ENCODE data around the gene DPM3.

The DPM3 gene

GRCh38 chr1:155127967-155128754 lies 12.2 kb downstream of the DPM3 start:
- H3K27ac ChIP-seq (replicated peaks) = no peak overlapping the region
- peaks cover 29% of the 10 kb centered on the region for H3K27me3 ChIP-seq (ENCODE audit: insufficient read depth, poor library complexity, severe bottlenecking)
- TF ChIP-seq REST (IDR thresholded peaks at IDR 0.05; ENCODE audit: insufficient replicate concordance, low read depth) = no peak
- TF ChIP-seq GABPA (IDR thresholded peaks at IDR 0.05; ENCODE audit: low read depth) = no peak
- no peak for TF ChIP-seq SPI1 (IDR thresholded peaks at IDR 0.05; ENCODE audit: borderline replicate concordance, low read depth)
- TF ChIP-seq POLR2AphosphoS5 (IDR thresholded peaks at IDR 0.05; ENCODE audit: low read depth) = no peak
- no peak for TF ChIP-seq CTCF (IDR thresholded peaks at IDR 0.05; ENCODE audit: insufficient read depth, low read length)
- peak overlapping the region; percentile 6; the same call in 1 of the 2 replicates for H3K4me3 ChIP-seq (replicated peaks; ENCODE audit: insufficient read depth, low read length)
- DNase-seq (ENCODE audit: low read depth in 1 of 2, low spot score in 1 of 2) = no peak

- DNase-seq (ENCODE audit: low read depth in 1 of 2, low spot score in 1 of 2) = no peak
- H3K27me3 ChIP-seq (ENCODE audit: insufficient read depth, poor library complexity, severe bottlenecking) = peaks cover 31% of the 10 kb centered on the region
- no peak for TF ChIP-seq GABPA (IDR thresholded peaks at IDR 0.05; ENCODE audit: low read depth)
- TF ChIP-seq CTCF (IDR thresholded peaks at IDR 0.05; ENCODE audit: insufficient read depth, low read length) = no peak
- no peak for TF ChIP-seq SPI1 (IDR thresholded peaks at IDR 0.05; ENCODE audit: borderline replicate concordance, low read depth)
- TF ChIP-seq REST (IDR thresholded peaks at IDR 0.05; ENCODE audit: insufficient replicate concordance, low read depth) = no peak
- TF ChIP-seq POLR2AphosphoS5 (IDR thresholded peaks at IDR 0.05; ENCODE audit: low read depth) = no peak
- no peak within 1 kb of the TSS for H3K27ac ChIP-seq (replicated peaks)
- peak within 1 kb of the TSS; percentile 24 for H3K4me3 ChIP-seq (replicated peaks; ENCODE audit: insufficient read depth, low read length)
Observed at GRCh38 chr1:155127105-155127966, 13.0 kb downstream of the DPM3 start, which contains the start of gene EFNA1. EFNA1 (plus strand) TSS chr1:155127876; CDS start chr1:155127978, 102 bp downstream.

GRCh38 chr1:155126556-155127104 lies 13.7 kb downstream of the DPM3 start:
- no peak overlapping the region for H3K27ac ChIP-seq (replicated peaks)
- peaks cover 31% of the 10 kb centered on the region for H3K27me3 ChIP-seq (ENCODE audit: insufficient read depth, poor library complexity, severe bottlenecking)

More at GRCh38 chr1:155126556-155127104, 13.7 kb downstream of the DPM3 start:
- H3K4me3 ChIP-seq (replicated peaks; ENCODE audit: insufficient read depth, low read length) = no peak overlapping the region
- TF ChIP-seq POLR2AphosphoS5 (IDR thresholded peaks at IDR 0.05; ENCODE audit: low read depth) = no peak
- TF ChIP-seq CTCF (IDR thresholded peaks at IDR 0.05; ENCODE audit: insufficient read depth, low read length) = no peak
- no peak for TF ChIP-seq REST (IDR thresholded peaks at IDR 0.05; ENCODE audit: insufficient replicate concordance, low read depth)
- TF ChIP-seq GABPA (IDR thresholded peaks at IDR 0.05; ENCODE audit: low read depth) = no peak
- TF ChIP-seq SPI1 (IDR thresholded peaks at IDR 0.05; ENCODE audit: borderline replicate concordance, low read depth) = no peak
- peak in 1 of 2 experiments; percentile 15 for DNase-seq (ENCODE audit: low read depth in 1 of 2, low spot score in 1 of 2)
